Retina (tissue), 1 donor: ENCODE measurements around the gene LTBR.

Experiments used
- DNase-seq: peaks from one replicate; pipeline ENCODE4 v3.0.0-alpha.2; 2016

LTBR gene

GRCh38 chr12:6346942-6347341 is 37.0 kb upstream of the LTBR start:
- no peak for DNase-seq

- no peak for DNase-seq
Measured at GRCh38 chr12:6347367-6348338, 36.3 kb upstream of the LTBR start.

GRCh38 chr12:6351622-6352021 is 32.3 kb upstream of the LTBR start:
- no peak for DNase-seq

- DNase-seq: no peak
Measured at GRCh38 chr12:6352193-6353173, 31.5 kb upstream of the LTBR start.

- no peak for DNase-seq
Measured at GRCh38 chr12:6354495-6355393, 29.2 kb upstream of the LTBR start.

GRCh38 chr12:6355491-6356373 is 28.2 kb upstream of the LTBR start:
- DNase-seq: no peak

- DNase-seq: no peak
Measured at GRCh38 chr12:6356374-6356820, 27.6 kb upstream of the LTBR start.

GRCh38 chr12:6358881-6359280 is 25.1 kb upstream of the LTBR start:
- no peak for DNase-seq

GRCh38 chr12:6360080-6360571 is 23.8 kb upstream of the LTBR start:
- no peak for DNase-seq

- no peak for DNase-seq
Measured at GRCh38 chr12:6360578-6361490, 23.1 kb upstream of the LTBR start.

GRCh38 chr12:6361834-6362233 is 22.1 kb upstream of the LTBR start:
- DNase-seq: no peak

- no peak for DNase-seq
Measured at GRCh38 chr12:6362403-6362802, 21.6 kb upstream of the LTBR start.

- no peak for DNase-seq
Measured at GRCh38 chr12:6363010-6363329, 21.0 kb upstream of the LTBR start.

GRCh38 chr12:6363330-6364043 is 20.5 kb upstream of the LTBR start:
- peak; percentile 66 for DNase-seq

- no peak for DNase-seq
Measured at GRCh38 chr12:6364044-6364374, 20.0 kb upstream of the LTBR start.

- no peak for DNase-seq
Measured at GRCh38 chr12:6367065-6367968, 16.6 kb upstream of the LTBR start.

GRCh38 chr12:6367969-6368892 is 15.7 kb upstream of the LTBR start:
- DNase-seq: no peak
